Measurements from ENCODE around the gene FOXP1.

FOXP1 gene

DNA sequence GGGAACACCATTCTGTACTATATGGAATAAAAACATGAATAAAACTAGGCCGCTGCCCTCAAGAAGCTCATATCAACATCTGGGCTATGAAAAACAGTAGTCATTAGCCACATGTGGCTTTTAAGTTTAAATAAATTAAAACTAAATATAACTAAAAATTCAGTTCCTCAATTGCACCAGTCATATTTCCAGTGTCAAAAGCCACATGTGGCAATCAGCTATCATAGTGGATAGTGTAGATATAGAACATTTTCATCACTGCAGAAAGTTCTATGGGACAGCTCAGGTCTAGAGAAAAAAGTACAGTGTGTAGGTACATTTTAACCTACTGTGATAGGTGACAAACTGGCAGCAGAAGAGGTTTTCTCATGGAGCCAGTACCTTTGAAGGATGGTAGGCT lies 261.4 kb downstream of the FOXP1 start:
- DNase-seq: no peak

GRCh38 chr3:71319771-71320170 lies 263.8 kb downstream of the FOXP1 start:
- no peak for DNase-seq

- no peak for DNase-seq
These were observed 265.1 kb downstream of the FOXP1 start for GRCh38 chr3:71318458-71318827.

DNA sequence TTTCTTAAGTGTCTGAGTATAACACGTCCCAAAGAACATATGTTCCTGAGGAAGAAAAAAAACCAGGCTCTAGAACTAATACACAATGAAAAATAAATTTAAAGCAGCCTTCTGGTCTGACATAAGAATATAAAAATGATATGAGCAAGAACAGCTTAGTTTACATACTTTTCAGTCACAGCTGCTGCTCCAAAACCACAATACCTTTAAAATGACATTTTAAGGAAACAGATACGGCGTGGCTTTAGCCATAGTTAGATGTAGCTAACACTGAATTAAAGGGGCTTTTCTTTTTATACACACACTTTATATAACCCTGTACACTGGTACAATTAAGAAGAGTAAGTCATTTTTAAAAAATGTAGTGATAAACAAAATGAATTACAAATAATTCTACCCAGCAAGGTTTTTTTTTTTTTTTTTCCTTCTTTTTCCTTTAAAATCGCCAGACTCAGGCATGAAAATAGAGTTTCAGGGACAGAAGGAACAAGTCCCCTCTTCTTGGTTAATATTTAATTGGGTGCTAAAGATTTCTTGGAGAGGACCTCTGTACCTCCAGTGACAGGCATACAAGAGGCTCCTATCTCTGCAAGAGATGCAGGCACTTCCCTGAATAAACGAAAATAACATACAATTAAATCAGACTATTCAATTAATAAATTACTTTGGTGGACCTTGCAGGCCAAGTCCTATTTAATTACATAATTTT lies 265.6 kb downstream of the FOXP1 start:
- DNase-seq: no peak

DNA sequence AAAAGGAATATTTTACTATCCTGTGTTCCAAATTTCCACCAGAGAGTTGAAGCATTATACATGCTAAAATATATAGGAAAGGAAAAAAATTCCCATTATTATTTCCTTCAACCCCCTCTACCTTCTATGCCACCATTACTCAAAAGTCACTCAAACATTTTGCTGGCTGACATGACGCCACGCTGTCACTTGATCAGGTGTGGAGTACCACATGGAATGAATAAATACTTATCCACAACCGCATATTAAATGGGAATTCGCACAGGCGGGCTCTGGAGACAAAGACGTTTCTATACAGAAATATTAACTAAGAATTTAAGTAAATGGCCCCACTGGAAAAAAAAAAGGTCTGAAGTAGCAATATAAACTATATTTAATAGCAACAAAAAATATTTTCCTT lies 266.4 kb downstream of the FOXP1 start:
- no peak for DNase-seq

GRCh38 chr3:71316066-71316777 lies 267.3 kb downstream of the FOXP1 start:
- DNase-seq: no peak

DNA sequence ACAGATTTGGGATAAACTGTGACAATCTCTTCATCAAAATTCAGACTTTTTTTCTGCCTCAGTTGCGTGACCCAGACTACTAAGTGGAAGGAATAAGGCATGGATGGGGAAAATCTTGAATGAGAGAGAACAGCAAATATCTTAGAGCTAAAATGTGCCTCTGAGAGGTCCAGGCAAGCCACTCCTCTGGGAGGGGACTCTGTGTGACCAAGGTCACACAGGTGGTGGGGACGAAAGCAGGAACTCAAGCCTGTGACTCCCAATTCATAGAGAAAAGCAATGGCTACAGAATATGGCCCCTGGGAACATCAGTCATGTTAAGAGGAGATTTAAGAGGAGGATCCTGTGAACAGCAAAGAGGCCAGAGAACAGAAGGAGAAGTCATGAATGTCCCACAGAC lies 268.1 kb downstream of the FOXP1 start:
- no peak for DNase-seq

DNA sequence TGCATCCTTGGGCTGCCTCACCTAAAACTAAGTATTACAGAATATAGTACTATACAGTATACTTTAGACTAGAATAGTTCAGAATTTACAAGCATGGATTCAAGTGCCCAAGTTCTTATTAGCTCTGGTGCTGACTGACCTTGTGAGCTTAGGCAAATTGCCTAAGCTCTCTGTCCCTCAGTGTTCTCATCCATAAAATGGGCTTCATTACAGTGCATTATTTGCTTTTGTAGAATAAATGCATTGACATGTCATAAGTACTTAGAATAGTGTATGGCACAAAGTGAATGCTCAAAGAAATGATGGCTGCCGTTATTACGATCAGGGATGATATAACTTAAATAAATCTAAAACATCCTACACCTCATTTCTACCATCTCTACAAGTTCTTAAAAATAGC lies 269.7 kb downstream of the FOXP1 start:
- DNase-seq: no peak

- no peak for DNase-seq
These were observed 271.1 kb downstream of the FOXP1 start for GRCh38 chr3:71312461-71312860.

DNA sequence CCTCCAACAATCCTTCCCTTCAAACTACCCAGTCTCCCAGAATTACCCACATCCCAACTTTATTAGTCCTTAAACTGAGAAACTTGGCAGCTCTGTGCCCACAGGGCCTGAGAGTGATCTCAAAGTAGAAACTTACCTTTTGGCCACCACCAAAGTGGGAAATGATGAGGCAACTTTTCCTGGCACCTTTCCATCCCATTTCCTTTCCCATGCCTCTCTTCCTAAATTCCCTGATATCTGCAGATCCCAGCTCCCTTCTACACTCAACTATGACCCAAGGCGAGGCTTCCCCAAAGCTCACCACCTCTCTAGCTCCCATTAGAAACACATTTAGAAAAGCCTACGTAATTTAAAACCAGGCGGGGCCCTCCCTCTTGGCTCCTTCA lies 271.9 kb downstream of the FOXP1 start:
- no peak for DNase-seq

DNA sequence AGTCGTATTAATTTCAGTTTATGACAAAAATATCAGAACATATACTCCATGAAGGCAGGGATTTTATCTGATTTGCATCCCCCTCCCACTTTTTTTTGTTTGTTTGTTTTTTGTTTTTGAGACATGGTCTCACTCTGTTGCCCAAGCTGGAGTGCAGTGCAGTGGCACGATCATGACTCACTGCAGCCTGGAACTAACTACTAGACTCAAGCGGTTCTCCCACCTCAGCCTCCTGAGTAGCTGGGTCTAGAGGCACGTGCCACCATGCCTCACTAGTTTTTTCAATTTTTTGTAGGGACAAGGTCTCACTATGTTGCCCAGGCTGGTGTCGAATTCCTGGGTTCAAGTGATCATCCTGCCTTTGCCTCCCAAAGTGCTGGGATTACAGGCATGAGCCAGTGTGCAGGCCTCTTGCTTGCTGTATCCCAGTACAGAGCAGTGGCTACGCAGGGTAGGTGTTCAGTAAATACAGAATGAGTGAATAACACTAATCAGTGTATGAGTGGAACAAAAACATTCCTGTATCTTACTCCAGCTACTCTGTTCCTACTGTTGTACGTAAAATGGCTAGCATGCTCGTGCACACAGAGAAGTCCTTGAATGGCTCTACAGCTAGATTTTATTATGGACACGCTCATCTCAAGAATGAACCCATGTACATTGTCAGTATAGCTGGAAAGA lies 272.4 kb downstream of the FOXP1 start:
- DNase-seq: no peak

DNA sequence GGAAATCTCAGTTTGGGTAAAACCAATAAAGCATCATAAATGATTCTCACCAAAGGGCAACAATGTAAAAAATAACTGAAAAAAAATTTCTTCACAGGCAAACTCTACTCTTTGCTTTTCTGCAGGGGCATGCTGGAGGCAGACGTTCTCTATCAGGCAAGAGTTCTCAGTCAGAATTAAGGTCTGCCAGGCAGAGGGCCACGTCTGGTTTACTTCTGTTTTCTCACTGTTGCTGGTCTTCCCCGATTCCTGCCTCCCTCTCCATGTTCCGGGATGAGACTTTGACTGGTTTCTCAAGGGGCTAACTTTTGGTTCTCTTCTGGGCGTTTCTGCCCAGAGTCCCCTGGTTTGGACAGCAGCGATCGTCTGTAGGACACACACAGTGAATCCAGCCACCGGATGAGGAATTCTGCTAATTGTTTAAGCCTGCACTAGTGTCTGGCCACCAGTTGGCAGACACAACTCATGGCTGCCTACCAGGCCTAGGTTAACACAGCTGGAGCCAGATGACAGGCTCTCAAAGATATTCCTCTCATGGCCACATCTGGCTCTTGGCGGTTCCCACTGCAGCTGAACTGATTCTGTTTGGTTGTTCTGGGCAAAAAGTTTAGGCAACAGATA lies 273.1 kb downstream of the FOXP1 start:
- no peak for DNase-seq

GRCh38 chr3:71309886-71310285 lies 273.6 kb downstream of the FOXP1 start:
- DNase-seq: no peak

- DNase-seq: no peak
These were observed 274.2 kb downstream of the FOXP1 start for GRCh38 chr3:71309342-71309741.

- no peak for DNase-seq
These were observed 274.7 kb downstream of the FOXP1 start for GRCh38 chr3:71308836-71309235.

GRCh38 chr3:71307991-71308697 lies 275.4 kb downstream of the FOXP1 start:
- DNase-seq: no peak

GRCh38 chr3:71305231-71306206 lies 278.0 kb downstream of the FOXP1 start:
- DNase-seq: peak; percentile 67

GRCh38 chr3:71304684-71305083 lies 278.8 kb downstream of the FOXP1 start:
- peak; percentile 59 for DNase-seq

DNA sequence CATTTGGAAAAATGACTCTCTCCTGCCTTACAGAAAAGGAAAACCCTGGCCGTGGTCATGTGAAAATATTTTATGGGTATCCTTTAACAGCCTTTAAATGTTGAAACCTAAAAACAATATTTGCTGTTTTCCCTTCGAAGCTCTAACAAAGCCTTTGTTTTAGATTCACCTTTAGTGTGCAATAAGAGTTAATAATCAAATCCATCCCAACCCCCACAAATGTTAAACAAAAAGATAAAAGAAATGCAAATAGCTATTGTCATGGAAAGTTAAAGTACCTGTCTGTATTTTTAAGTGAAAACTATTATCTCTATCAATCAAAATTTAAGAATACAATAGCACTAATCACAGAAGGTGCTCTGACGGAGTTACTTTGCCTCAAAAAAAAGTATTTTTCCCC lies 279.3 kb downstream of the FOXP1 start:
- DNase-seq: no peak

- no peak for DNase-seq
These were observed 279.8 kb downstream of the FOXP1 start for GRCh38 chr3:71303627-71304200.

DNA sequence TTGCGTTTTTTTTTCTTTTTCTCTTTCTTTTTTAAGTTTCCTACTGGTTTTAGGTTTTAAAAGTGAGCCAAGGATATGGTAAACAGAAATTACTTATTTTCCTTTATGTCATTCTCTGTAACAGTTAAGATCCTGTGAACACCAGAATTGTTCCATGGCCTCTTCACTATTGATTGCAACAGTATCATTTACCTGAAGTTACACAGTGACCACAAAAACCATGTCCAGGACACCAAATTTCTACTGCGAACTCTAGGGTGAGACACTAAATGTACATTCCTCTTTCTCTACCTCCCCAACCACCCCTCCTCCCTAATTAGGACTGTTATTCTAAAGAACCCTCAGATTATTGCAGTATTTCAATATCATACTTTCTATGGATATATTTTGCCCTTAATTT lies 280.9 kb downstream of the FOXP1 start:
- DNase-seq: no peak

Measured in right forelimb (tissue), 1 donor.